AG04449 (cell line): ENCODE results near the gene HBS1L.

Experiments
- CTCF ChIA-PET: fragments of 350-600 bp; formaldehyde crosslinking; extraction: SDS; loops from one replicate; lab custom pipeline; 2021; ENCODE audit warnings: antibody characterized with exemption; lab: Yijun Ruan, JAX
- POLR2A ChIA-PET: fragments of 400-600, 350-600 bp; formaldehyde crosslinking; extraction: SDS; loops from one replicate; lab custom pipeline; 2020; ENCODE audit warnings: antibody characterized with exemption, inconsistent platforms; lab: Yijun Ruan, JAX
- DNase-seq: peaks from one replicate; pipeline ENCODE4 v3.0.0-alpha.2; 2010; ENCODE audit warnings: low read depth, low spot score
- H3K4me3 ChIP-seq: 2 replicates; pipeline ENCODE4 v1.5.1; 2011; ENCODE audit warnings: low read depth, mild to moderate bottlenecking, control low read depth, low read length
- TF ChIP-seq, protein P1 (sequence below): IDR thresholded peaks from one replicate; pipeline ENCODE4 v1.5.1; 2011; ENCODE audit warnings: mild to moderate bottlenecking, moderate library complexity, low read length, control low read depth, inconsistent platforms; ENCODE audit not compliant: insufficient read depth; ENCODE audit errors: missing control alignments

Gene HBS1L

DNA sequence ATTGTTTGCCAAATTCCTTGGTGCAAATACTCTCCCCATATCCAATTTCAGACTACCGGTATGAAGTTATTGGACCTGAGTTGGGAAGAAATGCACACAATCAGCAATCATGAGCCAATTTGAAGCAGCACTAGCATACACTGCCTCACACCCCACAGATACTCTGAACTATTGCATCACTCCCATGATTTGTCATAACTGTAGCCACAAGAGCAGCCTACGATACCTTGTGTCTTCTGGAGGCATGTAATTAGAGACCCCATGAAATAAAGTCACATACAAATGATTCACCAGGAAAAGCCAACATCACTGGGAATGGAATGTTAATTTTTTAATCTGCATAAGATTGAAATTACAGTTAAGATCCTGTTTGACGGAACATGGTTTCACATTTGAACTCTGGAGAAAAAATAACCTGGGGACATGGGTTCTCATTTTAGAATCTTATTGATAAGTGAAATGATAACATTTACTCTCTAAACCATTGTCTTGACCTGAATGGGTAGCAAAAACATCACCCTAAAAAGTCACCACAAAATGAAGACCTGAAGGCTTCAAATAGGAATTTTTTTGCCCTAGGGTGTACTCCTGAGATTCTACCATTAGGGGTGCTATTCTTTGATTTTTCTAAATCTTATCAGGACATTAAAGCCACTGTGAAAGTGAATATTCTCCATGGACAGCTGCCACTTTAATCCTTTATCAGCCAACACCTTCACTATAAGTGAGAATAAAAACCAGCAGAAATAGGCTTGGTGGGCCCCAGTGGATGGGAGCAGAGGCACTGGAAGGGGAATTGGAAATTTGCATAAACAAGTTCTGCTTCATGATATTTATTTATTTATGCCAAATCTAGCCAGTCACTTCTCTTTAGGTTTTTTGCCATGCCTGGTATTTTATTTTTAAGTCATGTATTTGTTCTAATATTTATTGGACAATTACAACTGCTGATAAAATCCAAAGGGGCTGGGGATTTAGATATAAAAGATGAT is 34.5 kb upstream of the HBS1L start:
- CTCF ChIA-PET, result interaction anchor here (0.8 to 2.1 kb wide), 7 partner anchors 8 to 335 kb away, joined by 3 to 10 read pairs (median 5); no protein-coding TSS in a partner anchor
- DNase-seq, result peak; percentile 2
- peak overlapping the region; percentile 29; the same call in 1 of the 2 replicates for H3K4me3 ChIP-seq
- POLR2A ChIA-PET, result no interaction called here
- TF ChIP-seq, protein P1, sequence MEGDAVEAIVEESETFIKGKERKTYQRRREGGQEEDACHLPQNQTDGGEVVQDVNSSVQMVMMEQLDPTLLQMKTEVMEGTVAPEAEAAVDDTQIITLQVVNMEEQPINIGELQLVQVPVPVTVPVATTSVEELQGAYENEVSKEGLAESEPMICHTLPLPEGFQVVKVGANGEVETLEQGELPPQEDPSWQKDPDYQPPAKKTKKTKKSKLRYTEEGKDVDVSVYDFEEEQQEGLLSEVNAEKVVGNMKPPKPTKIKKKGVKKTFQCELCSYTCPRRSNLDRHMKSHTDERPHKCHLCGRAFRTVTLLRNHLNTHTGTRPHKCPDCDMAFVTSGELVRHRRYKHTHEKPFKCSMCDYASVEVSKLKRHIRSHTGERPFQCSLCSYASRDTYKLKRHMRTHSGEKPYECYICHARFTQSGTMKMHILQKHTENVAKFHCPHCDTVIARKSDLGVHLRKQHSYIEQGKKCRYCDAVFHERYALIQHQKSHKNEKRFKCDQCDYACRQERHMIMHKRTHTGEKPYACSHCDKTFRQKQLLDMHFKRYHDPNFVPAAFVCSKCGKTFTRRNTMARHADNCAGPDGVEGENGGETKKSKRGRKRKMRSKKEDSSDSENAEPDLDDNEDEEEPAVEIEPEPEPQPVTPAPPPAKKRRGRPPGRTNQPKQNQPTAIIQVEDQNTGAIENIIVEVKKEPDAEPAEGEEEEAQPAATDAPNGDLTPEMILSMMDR, result peak; percentile 26

DNA sequence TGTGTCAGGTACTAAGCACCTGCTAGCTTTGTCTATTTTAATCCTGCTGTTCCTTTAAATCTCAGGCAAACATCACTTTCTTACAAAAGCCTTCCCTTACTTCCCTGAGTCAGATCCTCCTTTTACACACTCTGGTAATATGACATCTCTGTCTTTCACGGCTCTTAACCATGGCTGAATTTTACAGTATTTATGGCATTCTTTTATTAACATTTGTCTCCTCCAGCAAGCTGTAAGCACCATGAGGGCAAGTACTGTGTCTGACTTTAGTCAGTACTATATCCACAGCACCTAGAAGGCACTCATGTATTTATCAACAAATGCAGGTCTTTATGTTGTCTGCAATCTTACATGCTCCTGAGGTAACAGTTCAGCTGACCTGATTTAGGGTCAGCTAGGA is 33.7 kb upstream of the HBS1L start:
- TF ChIP-seq, protein P1, result no peak
- CTCF ChIA-PET, result interaction anchor here (0.8 to 2.1 kb wide), 7 partner anchors 8 to 965 kb away, joined by 3 to 10 read pairs (median 4); no protein-coding TSS in a partner anchor
- no peak overlapping the region for H3K4me3 ChIP-seq
- DNase-seq, result no peak
- POLR2A ChIA-PET, result no interaction called here

DNA sequence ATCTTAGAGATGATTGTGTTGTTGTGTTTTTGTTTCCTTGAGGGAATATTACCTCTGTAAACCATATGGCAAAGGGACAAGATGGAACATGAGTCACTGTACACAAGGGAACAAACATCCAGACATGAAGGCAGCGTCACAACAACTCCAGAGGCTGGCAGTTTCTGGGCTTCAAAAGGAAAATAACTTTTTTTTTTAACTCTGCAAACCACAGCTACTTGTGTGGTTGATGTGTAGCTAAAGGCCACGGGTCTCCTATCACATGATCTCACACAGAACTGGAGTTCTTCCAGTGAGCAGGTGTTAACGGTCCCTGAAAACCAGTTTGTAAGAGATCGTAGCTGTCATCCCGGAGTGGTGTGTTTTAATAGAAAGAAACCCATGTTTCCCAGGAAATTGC is 33.2 kb upstream of the HBS1L start:
- ChIA-PET CTCF (interaction anchor here (0.8 to 1.8 kb wide), 6 partner anchors 9 to 964 kb away, joined by 3 to 7 read pairs (median 4); no protein-coding TSS in a partner anchor), POLR2A (no interaction called here)
- no peak overlapping the region for H3K4me3 ChIP-seq
- DNase-seq, result no peak
- TF ChIP-seq, protein P1, result no peak

GRCh38 chr6:135087403-135087802 is 32.8 kb upstream of the HBS1L start:
- ChIA-PET POLR2A (no interaction called here), CTCF (interaction anchor here (0.9 to 1.8 kb wide), 4 partner anchors 9 to 964 kb away, joined by 3 to 7 read pairs (median 6); no protein-coding TSS in a partner anchor)
- TF ChIP-seq, protein P1, result no peak
- no peak for DNase-seq
- H3K4me3 ChIP-seq, result no peak overlapping the region

GRCh38 chr6:135086414-135086764 is 31.8 kb upstream of the HBS1L start:
- TF ChIP-seq, protein P1, result no peak
- DNase-seq, result no peak
- no peak overlapping the region for H3K4me3 ChIP-seq
- ChIA-PET CTCF (interaction anchor here (1.1 kb wide), 1 partner anchor 58 kb away, joined by 3 read pairs; no protein-coding TSS in a partner anchor), POLR2A (no interaction called here)

DNA sequence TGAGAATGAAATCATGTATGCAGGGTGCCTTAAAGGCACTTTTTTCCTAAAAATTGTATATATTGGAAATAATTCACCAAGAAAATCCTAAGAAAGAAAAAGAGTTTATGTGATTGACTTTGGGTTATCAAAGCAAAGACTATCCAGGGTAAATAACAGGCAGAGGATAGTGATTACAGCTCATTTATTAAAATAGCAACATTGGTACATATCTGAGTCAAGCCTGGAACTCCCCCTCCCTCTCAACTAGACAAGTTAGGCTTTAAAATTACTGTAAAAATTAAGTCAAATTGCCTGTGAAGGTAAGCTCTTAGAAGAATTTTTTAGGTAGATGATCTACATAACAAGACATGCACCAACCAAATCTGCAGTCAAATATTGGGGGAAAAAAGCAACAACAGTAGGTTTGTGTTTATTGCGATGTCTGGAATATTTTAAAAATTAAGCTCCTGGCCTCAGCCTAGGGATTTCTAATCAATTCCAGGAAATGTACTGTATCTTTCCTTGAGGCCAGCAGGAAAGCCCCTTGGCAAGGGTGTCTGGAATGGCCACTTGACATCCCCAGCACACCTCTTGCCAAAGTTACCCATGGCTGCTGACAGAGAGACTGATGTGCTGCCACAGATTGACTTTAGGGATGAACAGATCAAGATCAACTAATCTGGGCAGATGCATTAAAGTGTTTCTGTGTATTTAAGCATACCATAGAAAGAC is 31.2 kb upstream of the HBS1L start:
- H3K4me3 ChIP-seq, result no peak overlapping the region
- ChIA-PET POLR2A (no interaction called here), CTCF (interaction anchor here (1.1 kb wide), 1 partner anchor 59 kb away, joined by 3 read pairs; no protein-coding TSS in a partner anchor)
- DNase-seq, result no peak
- TF ChIP-seq, protein P1, result no peak
